Sigmoid colon (tissue), 7 donors: ENCODE data around the gene SLC28A1. TPM values are rescaled to one million over a fixed set of nuclear protein-coding genes. Genes with fewer than 3 reads are reported as not detected.

Experiments used
- DNase-seq: peaks from one replicate; pipeline ENCODE4 v3.0.0-alpha.2; 2019
- H3K27ac ChIP-seq, 4 donors: fragments of 200-600 bp; sonication (generic); one replicate each; pipeline ENCODE4 v1.5.1; 2016 to 2019; ENCODE audit warnings: mild to moderate bottlenecking in 1 of 4
- H3K27me3 ChIP-seq, 3 donors: fragments of 200-600 bp; sonication (generic); one replicate each; pipeline ENCODE4 v1.5.1; 2019; ENCODE audit warnings: mild to moderate bottlenecking in 1 of 3
- H3K36me3 ChIP-seq, 4 donors: fragments of 200-600 bp; sonication (generic); one replicate each; pipeline ENCODE4 v1.5.1; 2016 to 2019
- H3K4me1 ChIP-seq, 4 donors: fragments of 200-600 bp; sonication (generic); one replicate each; pipeline ENCODE4 v1.5.1; 2017 to 2019
- H3K4me3 ChIP-seq, 4 donors: fragments of 200-600 bp; sonication (generic); one replicate each; pipeline ENCODE4 v1.5.1; 2017 to 2019; ENCODE audit warnings: mild to moderate bottlenecking in 2 of 4, moderate library complexity in 1 of 4
- H3K9me3 ChIP-seq, 4 donors: fragments of 200-600 bp in 3 of 4; sonication (generic) in 3 of 4; one replicate each; pipeline versions ENCODE4 v1.5.1 to v1.6.1; 2013 to 2019
- EP300 ChIP-seq, 4 donors: sonication (generic); formaldehyde crosslinking; IDR thresholded peaks; one replicate each; pipeline ENCODE4 v1.6.1; 2017; ENCODE audit warnings: antibody characterized with exemption in 4 of 4
- POLR2A ChIP-seq, 2 donors: fragments of 450-650 bp; IDR thresholded peaks; one replicate each; pipeline ENCODE4 v1.6.1; 2016; ENCODE audit warnings: antibody characterized with exemption in 2 of 2, mild to moderate bottlenecking in 2 of 2, moderate library complexity in 2 of 2
- POLR2AphosphoS5 ChIP-seq, 4 donors: sonication (generic); formaldehyde crosslinking; IDR thresholded peaks; one replicate each; pipeline ENCODE4 v1.6.1; 2017; ENCODE audit warnings: antibody characterized with exemption in 4 of 4
- WGBS, 2 donors: extraction: QIAGEN DNeasy Blood & Tissue Kit; methylation state at CpG; one replicate each; pipeline ENCODE4 v1.1.7; 2013; 5-methylcytosine and 5-hydroxymethylcytosine counted together
- intact Hi-C: fragments of 100-400 bp; cut with DNase I; formaldehyde crosslinking; loops from one replicate; pipeline ENCODE4 v1.15.1; 2023
- polyA plus RNA-seq, 3 donors: library from polyadenylated mRNA; stranded (reverse); fragments of 200-250 nt; gene quantifications; one replicate each; pipeline ENCODE4 v1.2.3, GENCODE V29; 2013
- total RNA-seq, 4 donors: library from RNA; depleted of rRNA; stranded (reverse); fragments of >200 nt; gene quantifications; one replicate each; pipeline ENCODE4 v1.1.0, GENCODE V29; 2016
- TF ChIP-seq, protein P1 (sequence below), 4 experiments: fragments of 450-650 bp in 3 of 4; fragments of 200-600 bp in 1 of 4; IDR thresholded peaks; one replicate each; pipeline ENCODE4 v1.5.1; 2016 to 2019; ENCODE audit warnings: antibody characterized with exemption in 4 of 4, mild to moderate bottlenecking in 3 of 4, moderate library complexity in 2 of 4
- donor health status: healthy with polysubstance abuse.
- donor health status: Bipolar disorder and iron deficiency.
- donor health status: healthy.

Gene SLC28A1
- total and polyA plus RNA-seq, 7 donors: not detected

DNA sequence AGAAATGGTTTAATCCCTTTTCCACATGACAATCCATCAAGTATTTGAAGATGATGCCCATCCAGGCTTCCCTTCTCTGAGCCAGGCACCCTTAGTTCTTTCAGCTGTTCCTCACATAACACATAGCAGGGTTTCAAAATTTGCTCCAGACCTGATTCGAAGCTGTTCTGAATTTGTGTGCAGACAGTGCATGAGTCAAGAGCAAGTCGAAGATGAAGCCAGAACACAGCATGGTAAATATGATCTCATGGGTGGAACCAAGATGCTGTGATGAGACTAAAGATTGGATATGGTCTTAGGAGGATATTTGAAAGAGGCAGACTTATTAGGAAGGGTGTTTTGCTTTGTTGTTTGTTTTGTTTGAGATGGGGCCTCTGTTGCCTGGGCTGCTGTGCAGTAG, 64.6 kb downstream of the SLC28A1 start:
- H3K36me3 ChIP-seq: no peaks in the 10 kb centered on the region
- intact Hi-C loops: no loop called here
- no peaks in the 10 kb centered on the region for H3K9me3 ChIP-seq
- peak overlapping the region in 2 of 4 donors; percentile 40 to 42 for H3K27ac ChIP-seq
- TF ChIP-seq, protein P1, sequence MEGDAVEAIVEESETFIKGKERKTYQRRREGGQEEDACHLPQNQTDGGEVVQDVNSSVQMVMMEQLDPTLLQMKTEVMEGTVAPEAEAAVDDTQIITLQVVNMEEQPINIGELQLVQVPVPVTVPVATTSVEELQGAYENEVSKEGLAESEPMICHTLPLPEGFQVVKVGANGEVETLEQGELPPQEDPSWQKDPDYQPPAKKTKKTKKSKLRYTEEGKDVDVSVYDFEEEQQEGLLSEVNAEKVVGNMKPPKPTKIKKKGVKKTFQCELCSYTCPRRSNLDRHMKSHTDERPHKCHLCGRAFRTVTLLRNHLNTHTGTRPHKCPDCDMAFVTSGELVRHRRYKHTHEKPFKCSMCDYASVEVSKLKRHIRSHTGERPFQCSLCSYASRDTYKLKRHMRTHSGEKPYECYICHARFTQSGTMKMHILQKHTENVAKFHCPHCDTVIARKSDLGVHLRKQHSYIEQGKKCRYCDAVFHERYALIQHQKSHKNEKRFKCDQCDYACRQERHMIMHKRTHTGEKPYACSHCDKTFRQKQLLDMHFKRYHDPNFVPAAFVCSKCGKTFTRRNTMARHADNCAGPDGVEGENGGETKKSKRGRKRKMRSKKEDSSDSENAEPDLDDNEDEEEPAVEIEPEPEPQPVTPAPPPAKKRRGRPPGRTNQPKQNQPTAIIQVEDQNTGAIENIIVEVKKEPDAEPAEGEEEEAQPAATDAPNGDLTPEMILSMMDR (IDR thresholded peaks at IDR 0.05): no peak
- TF ChIP-seq POLR2AphosphoS5 (IDR thresholded peaks at IDR 0.05) (no peak), POLR2A (IDR thresholded peaks at IDR 0.05) (no peak), EP300 (IDR thresholded peaks at IDR 0.05) (no peak)
- 89 to 91% methylated on average over 2 of the region's 2 CpGs for WGBS, 2 donors
- no peaks in the 10 kb centered on the region for H3K27me3 ChIP-seq
- peaks cover 0 to 14% (median 2%) of the 10 kb centered on the region in 4 donors for H3K4me1 ChIP-seq
- no peak overlapping the region for H3K4me3 ChIP-seq
- peak; percentile 13 for DNase-seq

DNA sequence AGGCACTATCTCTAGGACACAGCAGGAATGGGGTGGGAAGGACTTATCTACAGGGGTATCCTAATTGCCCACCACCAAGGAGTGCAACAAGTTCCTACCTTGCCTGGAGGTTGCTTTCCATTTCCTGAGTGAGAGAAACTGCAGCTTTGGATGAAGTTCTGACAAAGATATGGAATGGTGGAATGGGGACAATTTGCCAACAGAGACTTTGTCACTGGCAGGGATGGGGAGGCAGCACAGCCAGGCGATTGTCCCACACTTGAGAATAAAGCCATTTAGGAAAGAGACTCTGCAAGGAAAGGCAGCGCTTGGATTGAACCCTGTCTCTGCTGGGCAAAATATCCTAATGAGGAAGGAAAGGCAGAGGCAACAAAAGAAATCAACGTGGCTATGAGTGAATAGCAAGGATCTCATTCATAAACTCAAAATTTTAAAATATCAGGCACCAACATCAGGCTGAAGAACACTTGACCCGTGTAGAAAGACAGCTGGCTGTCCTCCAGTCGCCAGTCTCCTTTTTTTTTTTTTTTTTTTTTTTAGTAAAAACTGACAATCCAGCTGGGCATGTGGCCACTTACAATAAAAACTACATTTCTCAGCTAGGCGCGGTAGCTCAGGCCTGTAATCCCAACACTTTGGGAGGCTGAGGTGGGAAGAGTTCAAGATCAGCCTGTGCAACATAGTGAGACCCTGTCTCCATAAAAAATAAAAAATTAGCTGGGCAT, 65.5 kb downstream of the SLC28A1 start:
- no peak overlapping the region for H3K27ac ChIP-seq
- WGBS, 2 donors: 38 to 67% methylated on average over 7 of the region's 7 CpGs
- TF ChIP-seq POLR2A (IDR thresholded peaks at IDR 0.05) (no peak), EP300 (IDR thresholded peaks at IDR 0.05) (no peak), POLR2AphosphoS5 (IDR thresholded peaks at IDR 0.05) (no peak)
- TF ChIP-seq, protein P1 (IDR thresholded peaks at IDR 0.05): no peak
- no peaks in the 10 kb centered on the region for H3K27me3 ChIP-seq
- H3K4me3 ChIP-seq: no peak overlapping the region
- DNase-seq: peak; percentile 26
- peaks cover 0 to 14% (median 3%) of the 10 kb centered on the region in 4 donors for H3K4me1 ChIP-seq
- intact Hi-C loops: no loop called here
- H3K9me3 ChIP-seq: no peaks in the 10 kb centered on the region
- no peaks in the 10 kb centered on the region for H3K36me3 ChIP-seq

DNA sequence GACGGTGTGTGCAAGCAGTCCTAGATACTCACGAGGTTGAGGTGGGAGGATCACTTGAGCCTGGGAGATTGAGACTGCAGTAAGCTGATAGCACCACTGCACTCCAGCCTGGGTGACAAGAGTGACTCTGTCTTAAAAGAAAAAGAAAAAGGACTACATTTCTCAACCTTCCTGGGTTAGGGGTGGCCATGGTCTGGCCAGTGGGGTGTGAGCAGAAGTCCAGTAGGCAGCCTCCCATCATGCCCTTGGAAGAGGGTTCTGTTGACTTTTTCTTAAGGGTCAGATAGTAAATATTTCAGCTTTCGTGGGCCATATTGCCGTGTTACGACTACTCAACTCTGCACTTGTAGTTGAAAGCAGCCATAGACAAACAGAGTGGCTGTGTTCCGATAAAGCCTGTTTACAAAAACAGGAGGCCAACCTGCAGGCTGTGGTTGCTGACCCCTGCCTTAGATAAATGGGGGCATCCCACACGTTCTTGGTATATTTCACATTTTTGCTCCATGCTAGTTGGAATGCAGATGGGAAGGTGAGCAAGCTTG, 66.2 kb downstream of the SLC28A1 start:
- Histone ChIP-seq H3K9me3 (no peaks in the 10 kb centered on the region), H3K36me3 (no peaks in the 10 kb centered on the region), H3K27ac (no peak overlapping the region), H3K4me1 (peaks cover 0 to 19% (median 6%) of the 10 kb centered on the region in 4 donors), H3K4me3 (no peak overlapping the region), H3K27me3 (no peaks in the 10 kb centered on the region)
- intact Hi-C loops: no loop called here
- TF ChIP-seq, protein P1 (IDR thresholded peaks at IDR 0.05): no peak
- TF ChIP-seq EP300 (IDR thresholded peaks at IDR 0.05) (no peak), POLR2A (IDR thresholded peaks at IDR 0.05) (no peak), POLR2AphosphoS5 (IDR thresholded peaks at IDR 0.05) (no peak)
- 77 to 88% methylated on average over 7 of the region's 7 CpGs for WGBS, 2 donors
- peak; percentile 7 for DNase-seq

DNA sequence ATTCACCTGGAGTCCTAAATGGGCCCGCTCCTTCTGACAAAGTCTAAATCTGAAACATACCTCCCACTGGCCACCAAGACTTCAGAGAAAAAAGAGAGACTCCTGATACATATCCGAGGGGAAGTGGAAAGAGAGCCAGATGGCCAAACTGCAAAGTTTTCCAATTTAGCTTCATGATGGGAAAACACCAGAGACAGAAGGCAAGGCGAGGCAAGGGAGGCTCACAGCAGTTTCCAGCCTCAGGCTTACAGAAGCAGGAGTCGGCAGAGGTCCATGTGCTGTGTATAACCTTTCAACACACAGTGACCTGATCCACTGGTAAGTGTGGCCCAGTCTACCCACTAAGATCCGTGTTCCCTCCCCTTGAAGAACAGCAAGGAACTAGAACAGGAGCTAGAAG, 67.3 kb downstream of the SLC28A1 start:
- Histone ChIP-seq H3K27me3 (no peaks in the 10 kb centered on the region), H3K36me3 (no peaks in the 10 kb centered on the region), H3K27ac (no peak overlapping the region), H3K4me3 (no peak overlapping the region), H3K4me1 (peaks cover 0 to 21% (median 7%) of the 10 kb centered on the region in 4 donors), H3K9me3 (no peaks in the 10 kb centered on the region)
- intact Hi-C loops: no loop called here
- TF ChIP-seq POLR2AphosphoS5 (IDR thresholded peaks at IDR 0.05) (no peak), POLR2A (IDR thresholded peaks at IDR 0.05) (no peak), EP300 (IDR thresholded peaks at IDR 0.05) (no peak)
- TF ChIP-seq, protein P1 (IDR thresholded peaks at IDR 0.05): no peak
- WGBS, 2 donors: 87 to 89% methylated on average over 5 of the region's 5 CpGs
- DNase-seq: peak; percentile 19
